GM06990 (cell line): ENCODE measurements around the gene ADCY7.

Source experiments
- DNase-seq: peaks from one replicate; pipeline ENCODE4 v3.0.0-alpha.2; 2011; ENCODE audit not compliant: insufficient read length; ENCODE audit errors: extremely low read depth
- H3K27me3 ChIP-seq: replicated peaks from 2 replicates; pipeline ENCODE4 v1.6.0; 2011; ENCODE audit warnings: low read length; ENCODE audit not compliant: control insufficient read depth, insufficient read depth
- H3K36me3 ChIP-seq: 2 replicates; pipeline ENCODE4 v1.5.1; 2011; ENCODE audit warnings: low read length; ENCODE audit not compliant: control insufficient read depth, insufficient read depth
- H3K4me3 ChIP-seq: replicated peaks from 2 replicates; pipeline ENCODE4 v1.5.1; 2011; ENCODE audit warnings: low read depth, mild to moderate bottlenecking, control low read depth, low read length
- CTCF ChIP-seq: IDR thresholded peaks from 2 replicates; pipeline ENCODE4 v1.5.1; 2011; ENCODE audit warnings: low read length, control low read depth, mild to moderate bottlenecking, inconsistent platforms; ENCODE audit not compliant: insufficient read depth, poor library complexity, severe bottlenecking

The ADCY7 gene

DNA sequence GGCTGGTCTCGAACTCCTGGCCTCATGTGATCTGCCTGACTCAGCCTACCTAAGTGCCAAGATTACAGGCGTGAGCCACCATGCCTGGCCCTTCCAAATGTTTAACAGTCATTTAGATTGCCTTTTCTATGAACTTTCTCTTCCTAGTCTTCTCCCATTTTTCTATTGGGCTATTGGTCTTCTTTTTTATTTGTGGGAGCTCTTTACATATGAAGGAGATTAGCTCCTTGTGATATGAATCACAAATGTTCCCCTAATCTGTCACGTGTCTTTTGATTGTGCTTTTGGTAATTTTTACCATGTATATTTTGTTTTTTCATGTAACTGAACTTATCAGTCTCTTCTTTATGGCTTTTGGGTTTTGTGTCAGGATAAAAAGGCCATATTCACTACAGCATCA is 11.9 kb downstream of the ADCY7 start:
- no peak for TF ChIP-seq CTCF
- Histone ChIP-seq H3K36me3 (peaks cover 3% of the 10 kb centered on the region), H3K4me3 (no peak overlapping the region), H3K27me3 (no peaks in the 10 kb centered on the region)
- no peak for DNase-seq

- TF ChIP-seq CTCF, result no peak
- no peak overlapping the region for H3K4me3 ChIP-seq
- H3K36me3 ChIP-seq, result peaks cover 10% of the 10 kb centered on the region
- peak; percentile 4 for DNase-seq
- no peaks in the 10 kb centered on the region for H3K27me3 ChIP-seq
Observed at GRCh38 chr16:50279504-50279865, 13.1 kb downstream of the ADCY7 start.

DNA sequence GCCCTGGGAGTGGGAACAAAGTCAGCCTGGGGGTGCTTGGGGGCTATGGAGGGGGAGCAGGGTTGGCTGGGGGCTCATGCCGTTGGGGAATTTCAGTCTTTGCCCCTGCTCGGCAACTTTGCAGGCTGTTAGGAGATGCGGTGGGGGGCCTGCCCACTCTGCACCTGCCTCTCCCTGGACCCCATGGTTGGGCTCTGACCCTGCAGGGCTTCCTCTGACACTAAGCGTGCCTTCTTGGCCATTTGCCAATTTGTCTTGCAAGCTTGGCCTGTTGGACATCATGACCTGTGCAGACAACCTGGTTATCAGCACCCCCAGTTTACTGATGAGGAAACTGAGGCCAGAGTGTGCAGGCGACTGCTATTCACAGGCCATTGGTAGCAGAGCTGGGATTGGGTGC is 14.6 kb downstream of the ADCY7 start:
- H3K27me3 ChIP-seq, result no peaks in the 10 kb centered on the region
- DNase-seq, result no peak
- peaks cover 12% of the 10 kb centered on the region for H3K36me3 ChIP-seq
- no peak overlapping the region for H3K4me3 ChIP-seq
- TF ChIP-seq CTCF, result no peak

- TF ChIP-seq CTCF, result no peak
- H3K4me3 ChIP-seq, result peak overlapping the region; percentile 44
- no peak for DNase-seq
- peaks cover 12% of the 10 kb centered on the region for H3K36me3 ChIP-seq
- no peaks in the 10 kb centered on the region for H3K27me3 ChIP-seq
Observed at GRCh38 chr16:50281391-50282009, 15.1 kb downstream of the ADCY7 start.

DNA sequence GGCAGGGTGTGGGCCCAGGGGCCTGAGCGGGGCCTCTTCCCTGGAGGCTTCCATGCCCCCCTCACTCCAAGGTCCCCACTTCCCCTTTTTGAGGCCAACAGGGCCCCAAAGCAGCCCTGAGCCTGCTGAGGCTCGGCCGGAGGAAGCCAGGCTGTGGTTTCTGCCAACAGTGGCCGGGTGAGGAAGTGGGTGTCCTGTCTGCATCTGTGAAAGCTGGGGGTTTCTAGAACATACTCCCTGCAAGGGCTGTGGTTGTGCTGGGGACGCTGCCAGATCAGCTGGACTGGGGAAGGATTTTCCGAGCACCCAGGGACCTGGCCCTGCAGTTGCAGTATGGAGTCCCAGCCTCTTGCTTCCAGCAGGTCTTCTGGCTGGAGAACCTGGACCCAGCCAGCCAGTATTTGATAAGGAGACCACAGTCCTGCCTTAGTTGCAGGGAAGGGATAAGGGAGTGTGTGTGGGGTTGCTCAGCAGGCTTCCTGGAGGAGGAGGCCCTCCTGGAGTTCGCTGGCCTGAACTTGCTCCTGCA is 15.7 kb downstream of the ADCY7 start:
- H3K36me3 ChIP-seq, result peaks cover 12% of the 10 kb centered on the region
- peak overlapping the region; percentile 44; the same call in 1 of the 2 replicates for H3K4me3 ChIP-seq
- peak; percentile 87 for DNase-seq
- no peaks in the 10 kb centered on the region for H3K27me3 ChIP-seq
- TF ChIP-seq CTCF, result no peak
